ENCODE results near the gene SKOR2.

Gene SKOR2

DNA sequence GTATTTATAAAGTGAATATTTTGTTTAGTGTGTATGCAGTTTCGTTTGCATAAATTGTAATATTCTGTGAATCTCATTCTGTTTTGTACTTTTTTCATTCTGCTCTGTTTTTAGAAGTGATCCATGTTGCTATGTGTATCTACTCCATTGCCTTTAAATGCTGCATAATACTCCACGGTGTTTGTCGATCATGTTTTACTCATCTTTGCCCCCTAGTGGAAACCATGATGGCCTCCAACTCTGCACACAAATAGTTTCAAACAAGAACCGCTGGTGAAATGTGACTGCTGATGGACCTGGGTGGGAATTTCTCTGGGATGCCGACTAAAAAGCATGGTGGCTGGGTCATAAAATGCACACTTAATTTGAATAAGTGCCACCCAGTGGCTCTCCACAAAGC, 32.0 kb upstream of the SKOR2 start:
- no peak overlapping the region for H3K27ac ChIP-seq (ENCODE audit: insufficient read depth, low read length, poor library complexity, severe bottlenecking)
- no peak overlapping the region for H3K4me3 ChIP-seq (ENCODE audit: insufficient read depth, low read depth, low read length, poor library complexity, severe bottlenecking)
- DNase-seq, result no peak
- H3K27me3 ChIP-seq (replicated peaks; ENCODE audit: control insufficient read depth, insufficient read depth, low read length, poor library complexity, severe bottlenecking), result no peaks in the 10 kb centered on the region
- H3K4me1 ChIP-seq (ENCODE audit: control insufficient read depth, insufficient read depth, low read length, poor library complexity, severe bottlenecking), result no peaks in the 10 kb centered on the region
- no peaks in the 10 kb centered on the region for H3K9me3 ChIP-seq (ENCODE audit: control insufficient read depth, low read length)
- H3K36me3 ChIP-seq (ENCODE audit: control insufficient read depth, insufficient read depth, low read length), result no peaks in the 10 kb centered on the region

DNA sequence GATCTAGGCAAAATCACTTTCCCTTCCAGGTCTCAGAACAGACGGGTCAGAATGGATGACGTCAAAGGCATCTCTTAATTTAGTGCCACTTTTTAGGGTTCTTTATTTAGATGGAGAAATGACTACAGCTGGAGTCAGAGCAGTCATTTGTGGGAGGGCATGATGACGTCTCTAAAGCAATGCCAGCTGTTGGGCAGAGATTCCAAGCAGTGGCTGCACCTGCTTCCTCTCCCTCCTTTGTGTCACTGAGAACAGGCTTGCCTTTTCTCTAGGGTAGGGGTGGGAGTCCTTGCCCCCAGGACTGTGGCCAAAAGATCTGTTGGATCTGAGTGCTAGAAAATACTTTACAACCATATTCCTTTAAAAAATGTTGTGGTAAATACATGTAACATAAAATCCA, 28.7 kb upstream of the SKOR2 start:
- Histone ChIP-seq H3K27me3 (replicated peaks; ENCODE audit: control insufficient read depth, insufficient read depth, low read length, poor library complexity, severe bottlenecking) (no peaks in the 10 kb centered on the region), H3K27ac (ENCODE audit: insufficient read depth, low read length, poor library complexity, severe bottlenecking) (no peak overlapping the region), H3K4me3 (ENCODE audit: insufficient read depth, low read depth, low read length, poor library complexity, severe bottlenecking) (no peak overlapping the region), H3K36me3 (ENCODE audit: control insufficient read depth, insufficient read depth, low read length) (no peaks in the 10 kb centered on the region), H3K4me1 (ENCODE audit: control insufficient read depth, insufficient read depth, low read length, poor library complexity, severe bottlenecking) (no peaks in the 10 kb centered on the region), H3K9me3 (ENCODE audit: control insufficient read depth, low read length) (no peaks in the 10 kb centered on the region)
- no peak for DNase-seq

DNA sequence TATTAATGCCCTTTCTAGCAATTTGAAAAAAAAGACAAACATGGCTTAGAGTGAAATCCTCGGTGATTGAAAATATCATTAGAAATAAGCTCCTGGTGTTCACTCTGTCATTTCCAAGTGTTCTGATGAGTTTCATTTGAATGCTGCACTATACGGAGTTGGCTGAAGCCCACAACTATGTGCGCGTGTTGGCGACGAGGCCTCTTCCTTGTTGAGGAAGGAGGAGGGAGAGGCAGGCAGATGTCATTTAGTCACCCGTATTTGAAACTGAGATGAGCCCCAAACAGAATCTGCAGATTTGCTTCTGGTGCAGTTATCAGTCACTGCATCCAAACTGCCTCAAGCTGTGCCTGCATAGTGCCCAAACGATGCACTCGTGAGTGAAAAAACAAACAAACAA, 23.5 kb upstream of the SKOR2 start:
- DNase-seq, result no peak
- Histone ChIP-seq H3K4me1 (ENCODE audit: control insufficient read depth, insufficient read depth, low read length, poor library complexity, severe bottlenecking) (no peaks in the 10 kb centered on the region), H3K36me3 (ENCODE audit: control insufficient read depth, insufficient read depth, low read length) (no peaks in the 10 kb centered on the region), H3K27me3 (replicated peaks; ENCODE audit: control insufficient read depth, insufficient read depth, low read length, poor library complexity, severe bottlenecking) (no peaks in the 10 kb centered on the region), H3K9me3 (ENCODE audit: control insufficient read depth, low read length) (no peaks in the 10 kb centered on the region), H3K27ac (ENCODE audit: insufficient read depth, low read length, poor library complexity, severe bottlenecking) (no peak overlapping the region), H3K4me3 (ENCODE audit: insufficient read depth, low read depth, low read length, poor library complexity, severe bottlenecking) (no peak overlapping the region)

DNA sequence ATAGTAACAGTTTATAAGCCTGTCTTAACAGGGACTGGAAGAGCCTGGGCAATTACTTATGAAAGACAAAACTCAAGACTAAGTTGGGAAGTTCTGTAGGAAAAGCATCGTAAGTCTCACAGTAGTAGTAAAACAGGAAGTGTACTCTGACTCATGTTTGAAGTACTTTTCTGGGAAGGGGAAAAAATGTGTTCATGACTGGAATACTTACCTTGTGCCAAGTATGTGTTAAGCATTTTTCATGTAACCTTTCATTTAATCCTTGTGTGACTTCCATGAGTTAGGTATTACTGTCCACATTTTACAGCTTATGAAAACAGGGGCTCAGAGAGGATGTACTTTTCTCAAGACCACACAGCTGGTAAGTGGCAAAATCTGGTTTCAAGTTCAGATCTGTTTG, 13.7 kb upstream of the SKOR2 start:
- H3K36me3 ChIP-seq (ENCODE audit: control insufficient read depth, insufficient read depth, low read length), result no peaks in the 10 kb centered on the region
- H3K9me3 ChIP-seq (ENCODE audit: control insufficient read depth, low read length), result no peaks in the 10 kb centered on the region
- no peak overlapping the region for H3K27ac ChIP-seq (ENCODE audit: insufficient read depth, low read length, poor library complexity, severe bottlenecking)
- H3K4me3 ChIP-seq (ENCODE audit: insufficient read depth, low read depth, low read length, poor library complexity, severe bottlenecking), result no peak overlapping the region
- peaks cover 6% of the 10 kb centered on the region for H3K4me1 ChIP-seq (ENCODE audit: control insufficient read depth, insufficient read depth, low read length, poor library complexity, severe bottlenecking)
- no peak for DNase-seq
- H3K27me3 ChIP-seq (replicated peaks; ENCODE audit: control insufficient read depth, insufficient read depth, low read length, poor library complexity, severe bottlenecking), result peaks cover 19% of the 10 kb centered on the region

DNA sequence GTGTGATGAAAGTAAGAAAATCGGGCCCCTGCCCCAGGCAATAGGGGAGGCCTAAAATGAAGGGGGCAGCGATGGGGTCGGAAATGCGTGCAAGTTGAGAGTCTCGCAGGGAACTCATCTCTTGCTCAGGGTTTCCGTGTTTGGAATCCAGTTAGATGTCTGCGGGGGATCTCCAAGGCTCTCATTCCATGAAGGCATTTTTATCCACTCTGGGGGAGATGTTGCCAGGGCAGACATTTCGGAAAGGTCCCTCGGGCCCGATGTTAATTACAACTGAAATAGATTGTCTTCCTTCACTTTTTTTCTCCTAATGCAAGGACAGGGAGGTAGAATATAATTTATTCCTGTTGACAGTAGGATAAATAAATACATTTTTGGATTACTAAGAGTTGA, 12.8 kb upstream of the SKOR2 start:
- Histone ChIP-seq H3K27ac (ENCODE audit: insufficient read depth, low read length, poor library complexity, severe bottlenecking) (no peak overlapping the region), H3K27me3 (replicated peaks; ENCODE audit: control insufficient read depth, insufficient read depth, low read length, poor library complexity, severe bottlenecking) (peaks cover 22% of the 10 kb centered on the region), H3K4me3 (ENCODE audit: insufficient read depth, low read depth, low read length, poor library complexity, severe bottlenecking) (no peak overlapping the region), H3K9me3 (ENCODE audit: control insufficient read depth, low read length) (no peaks in the 10 kb centered on the region), H3K36me3 (ENCODE audit: control insufficient read depth, insufficient read depth, low read length) (no peaks in the 10 kb centered on the region), H3K4me1 (ENCODE audit: control insufficient read depth, insufficient read depth, low read length, poor library complexity, severe bottlenecking) (peaks cover 6% of the 10 kb centered on the region)
- no peak for DNase-seq

DNA sequence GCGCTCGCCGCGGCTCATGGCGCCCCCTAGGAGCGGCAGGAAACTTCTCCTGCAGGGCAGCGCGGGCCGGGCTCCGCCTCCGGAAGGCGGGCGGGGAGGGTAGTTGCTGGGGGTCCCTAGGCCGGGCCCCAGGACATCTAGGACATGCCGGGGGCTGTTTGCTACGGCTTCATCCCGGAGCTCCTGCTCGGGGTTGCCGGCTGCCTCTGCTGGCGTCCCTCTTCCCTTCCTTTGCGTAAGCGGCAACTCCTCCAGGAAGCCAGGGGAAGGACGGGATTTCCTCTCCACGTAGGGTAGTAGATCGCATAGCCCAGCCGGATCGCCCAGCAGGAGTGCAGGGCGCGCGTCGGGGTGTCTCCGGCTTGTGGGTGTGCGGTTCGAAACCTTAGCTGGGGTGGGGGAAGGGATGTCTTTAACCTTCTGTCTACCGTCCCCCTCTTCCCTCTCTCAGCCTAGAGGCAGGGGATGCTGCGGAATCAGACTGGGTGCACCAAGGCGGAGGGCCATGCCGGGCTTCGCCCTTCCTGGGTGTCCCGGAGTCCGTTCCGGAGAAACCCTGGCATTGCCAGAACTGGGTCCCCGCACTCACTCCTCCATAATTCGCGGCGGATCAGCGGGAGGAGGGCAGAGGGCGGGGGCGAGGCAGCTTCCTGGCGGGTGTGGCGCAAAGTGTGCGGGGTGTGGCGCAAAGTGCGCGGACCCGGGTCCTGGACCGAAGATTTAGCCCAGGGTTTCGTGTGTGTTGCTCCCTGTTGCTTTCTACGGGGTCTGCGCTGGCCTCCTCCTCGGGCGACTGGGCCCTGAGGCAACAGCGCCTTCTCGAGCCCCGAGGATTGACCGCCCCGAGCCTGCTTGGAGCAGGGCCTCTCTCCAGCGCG, 12.2 kb upstream of the SKOR2 start:
- Histone ChIP-seq H3K27me3 (replicated peaks; ENCODE audit: control insufficient read depth, insufficient read depth, low read length, poor library complexity, severe bottlenecking) (peaks cover 22% of the 10 kb centered on the region), H3K9me3 (ENCODE audit: control insufficient read depth, low read length) (no peaks in the 10 kb centered on the region), H3K4me3 (ENCODE audit: insufficient read depth, low read depth, low read length, poor library complexity, severe bottlenecking) (no peak overlapping the region), H3K27ac (ENCODE audit: insufficient read depth, low read length, poor library complexity, severe bottlenecking) (no peak overlapping the region), H3K36me3 (ENCODE audit: control insufficient read depth, insufficient read depth, low read length) (no peaks in the 10 kb centered on the region), H3K4me1 (ENCODE audit: control insufficient read depth, insufficient read depth, low read length, poor library complexity, severe bottlenecking) (peaks cover 6% of the 10 kb centered on the region)
- DNase-seq, result no peak

DNA sequence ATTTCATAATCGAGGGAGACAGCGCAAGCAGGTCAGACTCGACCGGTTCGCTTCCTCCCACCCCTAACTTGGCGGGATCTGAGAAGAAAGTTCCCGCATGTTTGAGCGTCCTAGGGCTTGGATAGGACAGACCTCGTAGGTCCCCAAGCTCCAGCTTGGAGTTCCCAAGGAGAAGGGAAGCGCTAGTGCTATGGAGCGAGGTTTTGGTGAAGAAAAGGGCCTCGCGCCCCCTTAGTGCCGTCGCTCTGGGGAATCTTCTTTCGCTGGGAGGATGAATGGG, 11.6 kb upstream of the SKOR2 start:
- Histone ChIP-seq H3K27me3 (replicated peaks; ENCODE audit: control insufficient read depth, insufficient read depth, low read length, poor library complexity, severe bottlenecking) (peaks cover 22% of the 10 kb centered on the region), H3K27ac (ENCODE audit: insufficient read depth, low read length, poor library complexity, severe bottlenecking) (no peak overlapping the region), H3K9me3 (ENCODE audit: control insufficient read depth, low read length) (no peaks in the 10 kb centered on the region), H3K4me1 (ENCODE audit: control insufficient read depth, insufficient read depth, low read length, poor library complexity, severe bottlenecking) (peaks cover 6% of the 10 kb centered on the region), H3K4me3 (ENCODE audit: insufficient read depth, low read depth, low read length, poor library complexity, severe bottlenecking) (no peak overlapping the region), H3K36me3 (ENCODE audit: control insufficient read depth, insufficient read depth, low read length) (no peaks in the 10 kb centered on the region)
- no peak for DNase-seq

DNA sequence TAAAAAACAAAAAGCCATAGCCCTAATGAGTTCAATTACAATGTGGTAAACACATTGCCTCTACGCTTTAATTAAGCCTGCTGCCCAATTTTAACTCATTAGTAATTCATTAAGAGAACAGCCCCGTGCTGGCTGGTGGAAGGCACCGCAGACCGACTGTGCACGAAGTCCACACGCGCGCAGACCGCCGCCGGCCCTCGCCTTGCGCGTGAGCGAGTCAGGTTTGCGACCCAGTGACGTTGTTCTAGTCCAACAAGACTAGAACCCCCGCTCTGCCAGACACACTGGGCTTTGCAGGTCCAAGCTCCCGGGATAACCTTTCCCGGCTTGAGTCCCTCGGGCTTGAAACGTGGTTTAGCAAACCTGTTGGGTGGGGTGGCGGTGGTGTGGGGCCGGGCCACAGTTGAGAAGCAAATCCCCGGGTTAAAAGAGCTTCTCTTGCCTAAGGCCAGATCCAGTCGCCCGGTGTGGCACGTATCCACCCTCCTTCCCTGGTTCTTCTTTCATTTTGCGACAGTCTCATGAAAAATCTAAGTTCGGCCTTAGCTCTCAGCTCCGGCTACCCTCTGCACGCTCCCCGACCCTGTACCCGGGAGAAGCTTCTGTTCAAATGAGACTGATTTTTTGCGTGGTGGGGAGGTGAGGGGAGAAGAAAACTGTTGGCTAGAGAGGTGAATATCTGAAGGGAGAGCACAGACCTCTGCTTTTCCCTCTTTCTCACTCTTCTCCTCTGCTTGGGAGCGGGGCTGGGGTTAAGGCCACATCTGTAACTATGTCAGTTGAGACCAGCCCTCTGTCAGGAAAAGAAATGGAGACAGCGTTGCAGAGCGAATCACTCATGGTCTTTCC, 11.1 kb upstream of the SKOR2 start:
- Histone ChIP-seq H3K27me3 (replicated peaks; ENCODE audit: control insufficient read depth, insufficient read depth, low read length, poor library complexity, severe bottlenecking) (peaks cover 22% of the 10 kb centered on the region), H3K4me3 (ENCODE audit: insufficient read depth, low read depth, low read length, poor library complexity, severe bottlenecking) (no peak overlapping the region)
- DNase-seq, result no peak

DNA sequence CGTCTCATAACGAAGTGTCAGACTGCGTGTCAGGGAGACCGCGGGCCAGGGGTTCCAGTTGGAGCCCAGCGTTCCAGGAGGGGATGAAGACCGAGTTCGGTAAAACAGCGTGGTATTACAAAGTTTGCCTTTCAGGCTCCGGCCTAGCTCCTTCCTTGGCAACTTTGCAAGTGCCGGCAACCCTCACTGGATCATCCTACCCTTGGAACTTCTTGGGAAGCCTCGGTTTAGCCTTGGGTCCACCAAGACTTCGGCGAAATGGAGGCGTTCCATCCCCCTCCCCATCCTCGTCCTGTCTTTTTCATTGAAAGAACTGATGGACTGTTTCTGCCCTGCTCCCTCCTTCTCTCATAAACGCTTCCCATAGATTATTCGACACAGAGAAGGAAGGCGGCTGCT, 10.4 kb upstream of the SKOR2 start:
- Histone ChIP-seq H3K9me3 (ENCODE audit: control insufficient read depth, low read length) (no peaks in the 10 kb centered on the region), H3K27ac (ENCODE audit: insufficient read depth, low read length, poor library complexity, severe bottlenecking) (no peak overlapping the region), H3K36me3 (ENCODE audit: control insufficient read depth, insufficient read depth, low read length) (no peaks in the 10 kb centered on the region), H3K4me3 (ENCODE audit: insufficient read depth, low read depth, low read length, poor library complexity, severe bottlenecking) (no peak overlapping the region), H3K27me3 (replicated peaks; ENCODE audit: control insufficient read depth, insufficient read depth, low read length, poor library complexity, severe bottlenecking) (peaks cover 22% of the 10 kb centered on the region), H3K4me1 (ENCODE audit: control insufficient read depth, insufficient read depth, low read length, poor library complexity, severe bottlenecking) (peaks cover 6% of the 10 kb centered on the region)
- no peak for DNase-seq

More for the DNA sequence above, 11.1 kb upstream of the SKOR2 start:
- Histone ChIP-seq H3K9me3 (ENCODE audit: control insufficient read depth, low read length) (no peaks in the 10 kb centered on the region), H3K27ac (ENCODE audit: insufficient read depth, low read length, poor library complexity, severe bottlenecking) (no peak overlapping the region), H3K4me1 (ENCODE audit: control insufficient read depth, insufficient read depth, low read length, poor library complexity, severe bottlenecking) (peaks cover 6% of the 10 kb centered on the region), H3K36me3 (ENCODE audit: control insufficient read depth, insufficient read depth, low read length) (no peaks in the 10 kb centered on the region)
